ENCODE results near the gene FPR1. TPM values are rescaled to one million over a fixed set of nuclear protein-coding genes. Genes with fewer than 3 reads are reported as not detected.

Gene FPR1
- polyA plus RNA-seq = not detected in 2 replicates

GRCh38 chr19:51751655-51752054 is at the start of gene FPR1:
FPR1 (minus strand) TSS chr19:51751878; CDS start chr19:51746994, 4,884 bp downstream.

GRCh38 chr19:51794885-51795490 is 43.3 kb upstream of the FPR1 start, which contains the start of gene FPR3:
FPR3 (plus strand) TSS chr19:51795157; CDS start chr19:51823749, 28,592 bp downstream.

GRCh38 chr19:51760697-51761356 is 9.1 kb upstream of the FPR1 start, which contains the start of gene FPR2:
FPR2 (plus strand) TSS chr19:51761180; CDS start chr19:51768659, 7,479 bp downstream.

Other genes starting within 250 kb of the FPR1 start
- not detected in 2 replicates for gene SIGLEC6, start 220.2 kb downstream of the FPR1 start, polyA plus RNA-seq
- gene ZNF175, start 180.6 kb downstream of the FPR1 start, polyA plus RNA-seq = 1.7 and 3.9 TPM in 2 replicates
- not detected in 2 replicates for gene SIGLEC5, start 121.5 kb downstream of the FPR1 start, polyA plus RNA-seq
- gene SIGLEC14, start 105.1 kb downstream of the FPR1 start, polyA plus RNA-seq = not detected in 2 replicates
- 2.6 and 5.4 TPM in 2 replicates for gene SPACA6, start 58.5 kb downstream of the FPR1 start, polyA plus RNA-seq
- 0.56 TPM in 1 of 2 replicates, not detected in the other for gene HAS1, start 27.9 kb downstream of the FPR1 start, polyA plus RNA-seq
- not detected in 2 replicates for gene FPR2, start 9.3 kb upstream of the FPR1 start, polyA plus RNA-seq
- gene FPR3, start 43.3 kb upstream of the FPR1 start, polyA plus RNA-seq = not detected in 2 replicates
- 17.7 and 35.9 TPM in 2 replicates for gene ZNF577, start 136.1 kb upstream of the FPR1 start, polyA plus RNA-seq
- 5.5 and 5.6 TPM in 2 replicates for gene ZNF649, start 153.1 kb upstream of the FPR1 start, polyA plus RNA-seq
- 5.2 and 6.9 TPM in 2 replicates for gene ZNF613, start 175.6 kb upstream of the FPR1 start, polyA plus RNA-seq
- 3.0 and 21.1 TPM in 2 replicates for gene ZNF350, start 235.0 kb upstream of the FPR1 start, polyA plus RNA-seq